Tongue (tissue), 2 donors: ENCODE data around the gene NUP42. TPM values are rescaled to one million over a fixed set of nuclear protein-coding genes. Genes with fewer than 3 reads are reported as not detected.

Source experiments
- DNase-seq: peaks from one replicate; pipeline ENCODE4 v3.0.0-alpha.2; 2015
- total RNA-seq: library from RNA; depleted of rRNA; stranded (reverse); fragments of >200 nt; gene quantifications from one replicate; pipeline ENCODE4 v1.2.3, GENCODE V29; 2014

Gene NUP42
- total RNA-seq, 1 donor from 2014 or later: 44.5 TPM

- DNase-seq: no peak
These were observed 55.2 kb downstream of the NUP42 start for GRCh38 chr7:23237000-23237399.

DNA sequence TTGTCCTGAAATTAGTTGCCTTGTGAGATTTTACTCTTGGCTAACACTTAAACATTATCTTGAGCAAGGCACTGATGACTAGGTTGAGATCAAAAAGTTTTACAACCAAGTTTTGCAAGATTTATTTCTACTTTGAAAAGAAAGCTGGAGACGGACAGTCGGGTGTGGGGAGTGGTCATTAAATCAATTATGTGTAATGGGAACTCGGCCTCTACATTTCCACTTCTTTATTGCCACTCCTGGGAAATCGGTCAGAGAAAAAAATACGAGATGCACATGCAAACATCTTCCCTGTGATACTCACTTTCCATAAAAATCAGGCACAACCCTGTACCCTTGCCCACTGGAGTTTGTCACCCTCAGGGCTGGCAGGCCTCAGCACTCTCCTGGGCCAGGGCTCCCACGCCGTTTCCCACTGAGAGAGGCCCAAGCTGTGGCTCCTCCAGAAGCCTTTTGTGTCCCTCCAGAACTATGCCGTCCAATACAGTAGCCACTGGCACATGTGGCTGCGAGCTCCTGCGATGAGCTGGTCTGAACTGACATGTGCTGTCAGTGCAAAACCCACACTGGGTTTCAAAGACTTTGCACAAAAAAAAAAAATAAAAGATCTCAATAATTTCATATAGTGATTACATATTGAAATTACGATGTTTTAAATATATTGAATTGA lies 57.3 kb downstream of the NUP42 start:
- no peak for DNase-seq

GRCh38 chr7:23239698-23240097 lies 57.9 kb downstream of the NUP42 start:
- DNase-seq: peak; percentile 37

- DNase-seq: peak; percentile 57
These were observed 60.5 kb downstream of the NUP42 start for GRCh38 chr7:23242321-23242720.

DNA sequence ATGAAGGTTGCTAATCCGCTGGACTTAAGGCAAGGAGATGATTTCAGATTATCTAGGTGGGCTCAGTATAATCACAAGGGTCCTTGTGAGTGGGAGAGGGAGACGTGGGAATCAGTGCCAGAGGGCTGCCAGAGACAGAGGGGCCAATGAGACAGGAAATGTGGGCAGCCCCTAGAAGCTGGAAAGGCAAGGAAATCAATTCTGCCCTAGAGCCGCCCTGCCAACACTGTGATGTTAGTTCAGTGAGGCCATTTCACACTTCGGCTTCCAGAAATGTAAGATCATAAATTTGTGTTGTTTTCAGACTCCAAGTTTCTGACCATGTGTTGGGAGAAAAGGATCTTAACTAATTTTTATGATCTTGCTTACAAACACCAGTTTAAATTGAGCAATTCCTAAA lies 61.1 kb downstream of the NUP42 start:
- DNase-seq: peak; percentile 47

- DNase-seq: peak; percentile 73
These were observed 64.7 kb downstream of the NUP42 start, which contains the start of gene GPNMB for GRCh38 chr7:23246555-23246954. TSS of gene GPNMB (plus strand) at chr7:23246775. CDS start at chr7:23246858, 83 bp downstream.

DNA sequence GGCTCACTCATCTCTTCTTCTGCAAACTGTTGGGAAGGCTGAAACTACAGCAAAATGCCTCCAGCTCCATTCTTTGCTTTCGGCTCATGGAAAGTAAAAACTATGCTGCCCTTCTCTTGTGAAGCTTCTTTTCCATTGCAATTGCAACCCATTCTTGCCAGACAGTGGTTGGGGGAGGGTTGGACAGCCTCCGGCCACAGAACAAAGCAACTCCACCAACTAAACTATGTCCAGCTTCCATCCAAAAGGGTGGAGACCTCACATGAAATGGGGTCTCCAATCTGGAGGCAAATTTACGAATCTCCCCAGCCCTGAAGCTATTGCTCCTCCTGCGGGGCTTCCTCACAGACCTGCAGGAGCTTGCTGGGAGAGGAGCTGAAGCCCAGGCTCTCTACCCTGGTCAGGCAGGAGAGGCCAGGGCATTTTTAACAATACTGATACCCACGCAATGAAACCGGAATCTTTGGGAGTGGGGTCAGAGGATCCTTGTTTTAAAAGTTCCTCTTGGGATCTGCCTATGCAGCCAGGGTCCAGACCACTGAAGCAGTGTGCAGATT lies 65.3 kb downstream of the NUP42 start:
- no peak for DNase-seq

- peak; percentile 41 for DNase-seq
These were observed 65.9 kb downstream of the NUP42 start for GRCh38 chr7:23247603-23248335.

DNA sequence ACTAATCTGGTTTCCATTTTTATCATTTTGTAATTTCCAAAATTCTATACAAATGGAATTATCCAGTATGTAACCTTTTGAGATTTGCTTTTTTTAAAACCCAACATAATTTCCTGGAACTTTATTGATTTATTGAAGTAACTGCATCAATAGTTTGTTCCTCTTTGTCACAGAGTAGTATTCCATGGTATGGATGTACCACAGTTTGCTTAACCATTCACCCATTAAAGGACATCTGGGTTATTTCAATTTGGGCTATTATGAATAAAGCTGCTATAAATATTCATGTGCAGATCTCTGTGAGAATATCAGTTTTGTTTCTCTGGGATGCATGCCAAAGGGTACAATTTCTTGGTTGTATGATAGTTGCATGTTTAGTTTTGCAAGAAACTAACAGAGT lies 67.6 kb downstream of the NUP42 start:
- no peak for DNase-seq

Other genes starting within 250 kb of the NUP42 start
- 40.4 TPM for gene HYCC1, start 167.9 kb upstream of the NUP42 start, total RNA-seq
- 31.7 TPM for gene KLHL7, start 76.3 kb upstream of the NUP42 start, total RNA-seq
- 120 TPM for gene GPNMB, start 64.7 kb downstream of the NUP42 start, total RNA-seq
- 110 TPM for gene MALSU1, start 117.3 kb downstream of the NUP42 start, total RNA-seq